ENCODE data around the gene PIGBOS1. TPM values are rescaled to one million over a fixed set of nuclear protein-coding genes. Genes with fewer than 3 reads are reported as not detected.
A peak's percentile ranks its signal among the peaks of the same experiment; 100 is the strongest.

Gene PIGBOS1, protein sequence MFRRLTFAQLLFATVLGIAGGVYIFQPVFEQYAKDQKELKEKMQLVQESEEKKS
- polyA plus RNA-seq (2013, experiment 1 of 2): 18.2 TPM
- 19.1 TPM for polyA plus RNA-seq (2013, experiment 2 of 2)

DNA sequence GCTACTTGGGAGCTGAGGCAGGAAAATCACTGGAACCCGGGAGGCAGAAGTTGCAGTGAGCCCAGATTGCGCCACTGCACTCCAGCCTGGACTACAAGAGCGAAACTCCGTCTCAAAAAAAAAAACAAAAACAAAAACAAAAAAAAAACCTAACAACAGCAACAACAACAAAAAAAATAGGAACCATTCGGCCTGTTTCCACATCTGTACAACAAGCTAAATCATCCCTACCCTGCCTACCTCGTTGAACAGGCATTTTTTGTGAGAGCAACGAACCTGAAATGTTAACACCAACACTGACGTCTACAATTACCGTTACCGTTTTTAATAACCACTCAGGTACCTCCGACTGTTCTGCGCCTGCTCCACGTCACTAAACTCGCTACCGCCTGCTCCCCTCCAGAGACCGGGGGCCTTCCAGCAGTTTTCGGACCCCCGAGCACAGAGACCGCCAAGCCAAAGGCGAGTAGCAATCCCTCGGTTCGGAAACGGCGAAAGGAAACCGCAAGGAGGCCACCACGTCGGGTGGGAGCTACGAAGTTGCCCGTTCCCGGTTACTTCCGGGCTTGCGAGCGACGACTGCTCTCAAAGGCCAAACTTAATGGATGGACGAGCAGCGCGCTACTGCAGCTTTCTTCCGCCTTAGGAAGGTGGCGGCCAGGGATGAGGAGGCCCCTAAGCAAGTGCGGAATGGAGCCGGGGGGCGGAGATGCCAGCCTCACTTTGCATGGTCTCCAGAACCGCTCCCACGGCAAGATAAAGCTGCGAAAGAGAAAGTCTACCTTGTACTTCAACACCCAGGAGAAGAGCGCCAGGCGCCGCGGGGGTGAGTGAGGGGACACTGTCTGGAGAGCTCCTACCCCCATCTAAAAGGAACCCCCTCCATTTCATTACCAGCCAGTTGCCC, at the start of gene PIGBOS1, which contains the start of gene PIGB:
Gene PIGBOS1, minus strand, starts transcription at position 536 of the 907 bp plus-strand sequence. CDS start 1,331 bp downstream, outside the sequence.
Gene PIGB, plus strand, starts transcription at position 635 of the 907 bp plus-strand sequence. Its CDS starts 29 bp downstream, at position 664.
- H3K4me1 ChIP-seq (ENCODE audit: control insufficient read depth in 2 of 2, insufficient read depth in 1 of 2, low read depth in 1 of 2, low read length in 2 of 2): peaks cover 0 to 2% of the 10 kb centered on the region in 2 donors
- H3K23ac ChIP-seq (ENCODE audit: low read depth, low read length, poor library complexity): peak within 1 kb of the TSS; percentile 27
- H2AK5ac ChIP-seq (ENCODE audit: low read depth, low read length): no peak within 1 kb of the TSS
- no peaks in the 10 kb centered on the region for H3K27me3 ChIP-seq (ENCODE audit: control insufficient read depth in 3 of 3, insufficient read depth in 3 of 3, low read depth in 1 of 3, low read length in 3 of 3)
- H3K18ac ChIP-seq (ENCODE audit: low read length): peak within 1 kb of the TSS; percentile 90
- peak within 1 kb of the TSS; percentile 93 for H2AFZ ChIP-seq (ENCODE audit: low read length)
- peaks cover 4% of the 10 kb centered on the region for H3K79me1 ChIP-seq (ENCODE audit: low read depth, low read length)
- peak within 1 kb of the TSS; percentile 75 to 96 for H3K4me3 ChIP-seq (ENCODE audit: low read length in 2 of 2)
- no peak within 1 kb of the TSS for H2BK120ac ChIP-seq (ENCODE audit: low read depth, low read length)
- peak; percentile 72 for DNase-seq (ENCODE audit: low spot score)
- no peaks in the 10 kb centered on the region for H3K9me3 ChIP-seq (replicated peaks in 1 of 2; ENCODE audit: control insufficient read depth in 2 of 2, insufficient read depth in 1 of 2, low read depth in 1 of 2, low read length in 2 of 2)
- H3K4me2 ChIP-seq (ENCODE audit: insufficient read depth, low read length, poor library complexity, severe bottlenecking): peak within 1 kb of the TSS; percentile 68
- peak within 1 kb of the TSS; percentile 8 for H2BK5ac ChIP-seq (ENCODE audit: low read length)
- no peak within 1 kb of the TSS for H3K14ac ChIP-seq (ENCODE audit: low read length)
- H3K36me3 ChIP-seq (replicated peaks in 1 of 2; ENCODE audit: control insufficient read depth in 2 of 2, insufficient read depth in 2 of 2, low read length in 2 of 2): no peaks in the 10 kb centered on the region
- H4K91ac ChIP-seq (ENCODE audit: low read depth, low read length, poor library complexity): no peak within 1 kb of the TSS
- H4K8ac ChIP-seq (ENCODE audit: low read depth, low read length): no peak within 1 kb of the TSS
- H2BK15ac ChIP-seq (ENCODE audit: low read length): no peak within 1 kb of the TSS
- no peak within 1 kb of the TSS for H3K4ac ChIP-seq (ENCODE audit: low read length)
- peak within 1 kb of the TSS; percentile 60 for H3K27ac ChIP-seq (replicated peaks; ENCODE audit: low read length)
- H3K9ac ChIP-seq (ENCODE audit: low read depth, low read length, poor library complexity): peak within 1 kb of the TSS; percentile 78
- H2BK12ac ChIP-seq (ENCODE audit: low read length): no peak within 1 kb of the TSS
- no CpG with 5 or more reads among the region's 49 CpGs for WGBS, 2 donors (ENCODE audit: extremely low coverage in 2 of 2, insufficient read length in 2 of 2, insufficient replicate concordance in 1 of 2)

DNA sequence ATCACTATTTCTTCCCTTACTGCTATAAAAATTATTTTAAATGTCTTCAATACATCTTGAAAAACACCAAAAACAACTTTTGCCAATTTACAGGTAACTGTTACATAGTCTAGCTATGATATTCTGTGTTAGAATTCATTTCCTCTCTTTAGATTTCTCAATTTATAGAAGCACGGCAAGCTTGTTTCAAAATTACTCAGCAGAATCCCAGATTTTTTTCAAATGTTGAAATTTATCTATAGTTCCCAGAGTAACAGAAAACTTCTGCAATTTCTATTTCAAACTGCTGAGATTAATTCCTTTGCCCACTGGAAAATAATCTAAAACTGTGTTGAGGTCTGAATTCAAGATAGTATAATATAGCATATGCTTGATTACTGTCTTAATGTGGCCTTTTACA, 48.1 kb upstream of the PIGBOS1 start:
- Histone ChIP-seq H2AFZ (ENCODE audit: low read length) (no peak overlapping the region), H3K9ac (ENCODE audit: low read depth, low read length, poor library complexity) (no peak overlapping the region), H2BK15ac (ENCODE audit: low read length) (no peak overlapping the region), H3K79me1 (ENCODE audit: low read depth, low read length) (no peaks in the 10 kb centered on the region), H2BK5ac (ENCODE audit: low read length) (no peak overlapping the region), H3K36me3 (replicated peaks in 1 of 2; ENCODE audit: control insufficient read depth in 2 of 2, insufficient read depth in 2 of 2, low read length in 2 of 2) (peaks cover 0 to 10% of the 10 kb centered on the region in 2 donors), H4K8ac (ENCODE audit: low read depth, low read length) (no peak overlapping the region), H3K18ac (ENCODE audit: low read length) (no peak overlapping the region), H3K4me2 (ENCODE audit: insufficient read depth, low read length, poor library complexity, severe bottlenecking) (no peak overlapping the region), H2BK12ac (ENCODE audit: low read length) (no peak overlapping the region), H2AK5ac (ENCODE audit: low read depth, low read length) (no peak overlapping the region), H3K14ac (ENCODE audit: low read length) (no peak overlapping the region), H3K4ac (ENCODE audit: low read length) (no peak overlapping the region), H3K27ac (replicated peaks; ENCODE audit: low read length) (no peak overlapping the region), H3K9me3 (replicated peaks in 1 of 2; ENCODE audit: control insufficient read depth in 2 of 2, insufficient read depth in 1 of 2, low read depth in 1 of 2, low read length in 2 of 2) (no peaks in the 10 kb centered on the region), H3K4me1 (ENCODE audit: control insufficient read depth in 2 of 2, insufficient read depth in 1 of 2, low read depth in 1 of 2, low read length in 2 of 2) (no peaks in the 10 kb centered on the region), H3K27me3 (ENCODE audit: control insufficient read depth in 3 of 3, insufficient read depth in 3 of 3, low read depth in 1 of 3, low read length in 3 of 3) (no peaks in the 10 kb centered on the region), H2BK120ac (ENCODE audit: low read depth, low read length) (no peak overlapping the region), H4K91ac (ENCODE audit: low read depth, low read length, poor library complexity) (no peak overlapping the region), H3K4me3 (ENCODE audit: low read length in 2 of 2) (no peak overlapping the region), H3K23ac (ENCODE audit: low read depth, low read length, poor library complexity) (no peak overlapping the region)
- WGBS, 2 donors (ENCODE audit: extremely low coverage in 2 of 2, insufficient read length in 2 of 2, insufficient replicate concordance in 1 of 2): no CpG with 5 or more reads among the region's 1 CpG
- no peak for DNase-seq (ENCODE audit: low spot score)

DNA sequence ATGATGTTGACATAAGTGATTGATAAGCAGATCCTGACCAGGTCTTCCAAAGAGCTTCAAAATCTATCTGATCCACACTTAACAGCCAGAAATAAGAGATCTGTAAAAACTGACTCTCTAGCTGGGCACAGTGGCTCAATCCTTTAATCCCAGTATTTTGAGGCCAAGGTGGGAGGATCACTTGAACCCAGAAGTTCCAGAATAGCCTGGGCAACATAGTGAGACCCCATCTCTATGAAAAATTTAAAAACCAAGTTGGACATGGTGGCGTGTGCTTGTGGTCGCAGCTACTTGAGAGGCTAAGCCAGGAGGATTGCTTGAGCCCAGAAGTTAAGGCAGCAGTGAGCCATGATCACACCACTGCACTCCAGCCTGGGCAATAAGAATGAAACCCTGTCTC, 43.7 kb upstream of the PIGBOS1 start:
- Histone ChIP-seq H2AK5ac (ENCODE audit: low read depth, low read length) (no peak overlapping the region), H3K36me3 (replicated peaks in 1 of 2; ENCODE audit: control insufficient read depth in 2 of 2, insufficient read depth in 2 of 2, low read length in 2 of 2) (no peaks in the 10 kb centered on the region)
- no CpG with 5 or more reads among the region's 2 CpGs for WGBS, 2 donors (ENCODE audit: extremely low coverage in 2 of 2, insufficient read length in 2 of 2, insufficient replicate concordance in 1 of 2)

DNA sequence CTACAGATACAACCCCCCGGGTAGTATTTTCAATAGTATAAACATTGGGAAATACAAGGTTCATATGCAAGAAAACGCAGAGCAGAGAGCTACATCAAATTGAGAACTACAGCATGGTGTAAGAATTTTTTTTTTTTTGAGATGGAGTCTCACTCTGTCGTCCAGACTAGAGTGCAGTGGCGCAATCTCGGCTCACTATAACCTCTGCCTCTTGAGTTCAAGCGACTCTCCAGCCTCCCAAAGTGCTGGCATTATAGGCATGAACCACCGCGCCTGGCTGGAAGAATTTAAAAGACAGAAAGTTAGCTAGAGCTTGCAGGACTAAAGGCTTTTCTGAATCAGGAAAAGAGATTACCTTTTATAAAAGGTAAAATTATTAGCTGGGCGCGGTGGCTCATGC, 42.1 kb upstream of the PIGBOS1 start:
- no peaks in the 10 kb centered on the region for H3K4me1 ChIP-seq (ENCODE audit: control insufficient read depth in 2 of 2, insufficient read depth in 1 of 2, low read depth in 1 of 2, low read length in 2 of 2)
- no peak overlapping the region for H3K27ac ChIP-seq (replicated peaks; ENCODE audit: low read length)
- H3K14ac ChIP-seq (ENCODE audit: low read length): no peak overlapping the region
- no peak overlapping the region for H2BK15ac ChIP-seq (ENCODE audit: low read length)
- WGBS, 2 donors (ENCODE audit: extremely low coverage in 2 of 2, insufficient read length in 2 of 2, insufficient replicate concordance in 1 of 2): no CpG with 5 or more reads among the region's 10 CpGs
- H3K4ac ChIP-seq (ENCODE audit: low read length): no peak overlapping the region
- H3K9me3 ChIP-seq (replicated peaks in 1 of 2; ENCODE audit: control insufficient read depth in 2 of 2, insufficient read depth in 1 of 2, low read depth in 1 of 2, low read length in 2 of 2): no peaks in the 10 kb centered on the region
- H2BK5ac ChIP-seq (ENCODE audit: low read length): no peak overlapping the region
- H3K23ac ChIP-seq (ENCODE audit: low read depth, low read length, poor library complexity): no peak overlapping the region
- H3K4me3 ChIP-seq (ENCODE audit: low read length in 2 of 2): no peak overlapping the region
- H3K36me3 ChIP-seq (replicated peaks in 1 of 2; ENCODE audit: control insufficient read depth in 2 of 2, insufficient read depth in 2 of 2, low read length in 2 of 2): no peaks in the 10 kb centered on the region
- H4K8ac ChIP-seq (ENCODE audit: low read depth, low read length): no peak overlapping the region
- H3K9ac ChIP-seq (ENCODE audit: low read depth, low read length, poor library complexity): no peak overlapping the region
- H3K79me1 ChIP-seq (ENCODE audit: low read depth, low read length): no peaks in the 10 kb centered on the region
- no peak overlapping the region for H2AK5ac ChIP-seq (ENCODE audit: low read depth, low read length)
- no peak overlapping the region for H3K4me2 ChIP-seq (ENCODE audit: insufficient read depth, low read length, poor library complexity, severe bottlenecking)
- H2BK120ac ChIP-seq (ENCODE audit: low read depth, low read length): no peak overlapping the region
- no peak for DNase-seq (ENCODE audit: low spot score)
- no peak overlapping the region for H3K18ac ChIP-seq (ENCODE audit: low read length)
- no peak overlapping the region for H2BK12ac ChIP-seq (ENCODE audit: low read length)
- no peak overlapping the region for H2AFZ ChIP-seq (ENCODE audit: low read length)
- H3K27me3 ChIP-seq (ENCODE audit: control insufficient read depth in 3 of 3, insufficient read depth in 3 of 3, low read depth in 1 of 3, low read length in 3 of 3): no peaks in the 10 kb centered on the region
- no peak overlapping the region for H4K91ac ChIP-seq (ENCODE audit: low read depth, low read length, poor library complexity)

More for the DNA sequence above, 43.7 kb upstream of the PIGBOS1 start:
- H3K9me3 ChIP-seq (replicated peaks in 1 of 2; ENCODE audit: control insufficient read depth in 2 of 2, insufficient read depth in 1 of 2, low read depth in 1 of 2, low read length in 2 of 2): no peaks in the 10 kb centered on the region
- H3K23ac ChIP-seq (ENCODE audit: low read depth, low read length, poor library complexity): no peak overlapping the region
- no peaks in the 10 kb centered on the region for H3K4me1 ChIP-seq (ENCODE audit: control insufficient read depth in 2 of 2, insufficient read depth in 1 of 2, low read depth in 1 of 2, low read length in 2 of 2)
- H3K14ac ChIP-seq (ENCODE audit: low read length): no peak overlapping the region
- H3K4me3 ChIP-seq (ENCODE audit: low read length in 2 of 2): no peak overlapping the region
- no peak overlapping the region for H3K9ac ChIP-seq (ENCODE audit: low read depth, low read length, poor library complexity)
- no peak overlapping the region for H3K4ac ChIP-seq (ENCODE audit: low read length)
- H2BK12ac ChIP-seq (ENCODE audit: low read length): no peak overlapping the region
- no peaks in the 10 kb centered on the region for H3K79me1 ChIP-seq (ENCODE audit: low read depth, low read length)
- H2AFZ ChIP-seq (ENCODE audit: low read length): no peak overlapping the region
- no peaks in the 10 kb centered on the region for H3K27me3 ChIP-seq (ENCODE audit: control insufficient read depth in 3 of 3, insufficient read depth in 3 of 3, low read depth in 1 of 3, low read length in 3 of 3)
- no peak overlapping the region for H4K91ac ChIP-seq (ENCODE audit: low read depth, low read length, poor library complexity)
- H3K18ac ChIP-seq (ENCODE audit: low read length): no peak overlapping the region
- no peak overlapping the region for H2BK120ac ChIP-seq (ENCODE audit: low read depth, low read length)
- H2BK5ac ChIP-seq (ENCODE audit: low read length): no peak overlapping the region
- no peak overlapping the region for H3K4me2 ChIP-seq (ENCODE audit: insufficient read depth, low read length, poor library complexity, severe bottlenecking)
- H4K8ac ChIP-seq (ENCODE audit: low read depth, low read length): no peak overlapping the region
- DNase-seq (ENCODE audit: low spot score): no peak
- H2BK15ac ChIP-seq (ENCODE audit: low read length): no peak overlapping the region
- H3K27ac ChIP-seq (replicated peaks; ENCODE audit: low read length): no peak overlapping the region

All from neuronal stem cell (in vitro differentiated cells).